BLaER1 treated with 17β-estradiol and CSF1 and Interleukin-3, amounts not matched to agents 10 nM and 100 nM (cell line): Measurements from ENCODE around the gene ABHD17A.

Experiments used
- H3K27ac ChIP-seq, 11 experiments: shearing (Covaris generic); formaldehyde crosslinking; 2 replicates each; pipeline ENCODE4 v1.8.1; 2022
- H3K27me3 ChIP-seq, 11 experiments: shearing (Covaris generic); formaldehyde crosslinking; 2 replicates each; pipeline ENCODE4 v1.8.1; 2022
- H3K36me3 ChIP-seq, 11 experiments: shearing (Covaris generic); formaldehyde crosslinking; 2 replicates each; pipeline ENCODE4 v1.8.1; 2022
- H3K4me1 ChIP-seq, 10 experiments: shearing (Covaris generic); formaldehyde crosslinking; 2 replicates each; pipeline ENCODE4 v1.8.1; 2022
- H3K4me2 ChIP-seq, 11 experiments: shearing (Covaris generic); formaldehyde crosslinking; 2 replicates each; pipeline ENCODE4 v1.8.1; 2022
- H3K4me3 ChIP-seq, 10 experiments: shearing (Covaris generic); formaldehyde crosslinking; 2 replicates each; pipeline ENCODE4 v1.8.1; 2022
- H3K9ac ChIP-seq, 11 experiments: shearing (Covaris generic); formaldehyde crosslinking; 2 replicates each; pipeline ENCODE4 v1.8.1; 2022
- H3K9me3 ChIP-seq, 11 experiments: shearing (Covaris generic); formaldehyde crosslinking; replicated peaks in 1 of 11; 2 replicates each; pipeline ENCODE4 v1.8.1; 2022
- H4K20me1 ChIP-seq, 11 experiments: shearing (Covaris generic); formaldehyde crosslinking; 2 replicates each; pipeline ENCODE4 v1.8.1; 2022
- Cebpa-rat ChIP-seq, 11 experiments: shearing (Covaris generic); IDR thresholded peaks; 2 replicates each; pipeline ENCODE4 v1.8.1; 2022

The ABHD17A gene

DNA sequence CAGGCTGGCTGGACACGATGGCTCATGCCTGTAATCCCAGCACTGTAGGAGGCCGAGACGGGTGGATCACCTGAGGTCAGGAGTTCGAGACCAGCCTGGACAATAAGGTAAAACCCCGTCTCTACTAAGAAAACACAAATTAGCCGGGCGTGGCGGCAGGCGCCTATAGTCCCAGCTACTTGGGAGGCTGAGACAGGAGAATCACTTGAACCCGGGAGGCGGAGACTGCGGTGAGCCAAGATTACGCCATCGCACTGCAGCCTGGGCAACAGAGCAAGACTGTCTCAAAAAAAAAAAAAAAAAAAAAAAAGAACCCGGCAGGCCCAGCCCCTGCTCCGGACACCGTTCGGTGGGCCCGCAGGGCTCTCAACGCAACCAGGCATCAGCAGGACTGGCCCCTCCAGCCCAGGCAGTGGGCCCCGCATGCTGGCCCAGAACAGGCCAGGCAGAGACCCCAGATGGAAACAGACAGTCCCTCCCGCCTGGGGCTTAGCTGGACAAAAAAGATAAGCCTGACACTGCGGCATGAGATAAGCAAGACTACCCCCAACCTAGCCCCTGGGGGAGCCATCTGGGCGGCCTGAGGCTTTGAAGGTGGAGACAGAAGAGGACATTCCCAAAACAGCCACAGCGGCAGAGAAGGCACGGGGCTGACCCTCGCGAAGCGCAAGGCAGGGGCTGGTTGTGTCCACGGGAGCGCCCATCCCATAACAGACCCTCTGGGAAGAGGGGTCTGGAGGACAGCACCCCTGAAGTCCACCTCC, 48.7 kb downstream of the ABHD17A start:
- Histone ChIP-seq H3K9me3 (no peaks in the 10 kb centered on the region), H3K4me2 (peak overlapping the region; percentile 2 to 100 (median 33); a peak in 17 of 22 replicates), H3K27me3 (no peaks in the 10 kb centered on the region), H3K27ac (peak overlapping the region in 3 of 11 experiments; percentile 22 to 37 (median 25); a peak in 4 of 22 replicates), H3K4me1 (peaks cover 58 to 94% (median 69%) of the 10 kb centered on the region in 10 experiments), H3K36me3 (peaks cover 29 to 83% (median 71%) of the 10 kb centered on the region in 11 experiments), H4K20me1 (peaks cover 95 to 100% (median 100%) of the 10 kb centered on the region in 11 experiments), H3K4me3 (no peak overlapping the region), H3K9ac (peak overlapping the region in 10 of 11 experiments; percentile 11 to 58 (median 44); a peak in 13 of 22 replicates)
- no peak for TF ChIP-seq Cebpa-rat (IDR thresholded peaks at IDR 0.05)

GRCh38 chr19:1833540-1833939, 51.8 kb downstream of the ABHD17A start:
- Histone ChIP-seq H4K20me1 (peaks cover 100% of the 10 kb centered on the region in 11 experiments), H3K9ac (peak overlapping the region in 4 of 11 experiments; percentile 6 to 43 (median 20); a peak in 4 of 22 replicates), H3K4me3 (no peak overlapping the region), H3K27me3 (no peaks in the 10 kb centered on the region), H3K9me3 (no peaks in the 10 kb centered on the region), H3K27ac (0 out of 22 replicates have a peak overlapping the region, but pooled peaks of 1 of the 11 experiments have one; percentile 11), H3K36me3 (peaks cover 56 to 94% (median 83%) of the 10 kb centered on the region in 11 experiments), H3K4me2 (no peak overlapping the region), H3K4me1 (peaks cover 30 to 76% (median 52%) of the 10 kb centered on the region in 10 experiments)
- no peak for TF ChIP-seq Cebpa-rat (IDR thresholded peaks at IDR 0.05)

DNA sequence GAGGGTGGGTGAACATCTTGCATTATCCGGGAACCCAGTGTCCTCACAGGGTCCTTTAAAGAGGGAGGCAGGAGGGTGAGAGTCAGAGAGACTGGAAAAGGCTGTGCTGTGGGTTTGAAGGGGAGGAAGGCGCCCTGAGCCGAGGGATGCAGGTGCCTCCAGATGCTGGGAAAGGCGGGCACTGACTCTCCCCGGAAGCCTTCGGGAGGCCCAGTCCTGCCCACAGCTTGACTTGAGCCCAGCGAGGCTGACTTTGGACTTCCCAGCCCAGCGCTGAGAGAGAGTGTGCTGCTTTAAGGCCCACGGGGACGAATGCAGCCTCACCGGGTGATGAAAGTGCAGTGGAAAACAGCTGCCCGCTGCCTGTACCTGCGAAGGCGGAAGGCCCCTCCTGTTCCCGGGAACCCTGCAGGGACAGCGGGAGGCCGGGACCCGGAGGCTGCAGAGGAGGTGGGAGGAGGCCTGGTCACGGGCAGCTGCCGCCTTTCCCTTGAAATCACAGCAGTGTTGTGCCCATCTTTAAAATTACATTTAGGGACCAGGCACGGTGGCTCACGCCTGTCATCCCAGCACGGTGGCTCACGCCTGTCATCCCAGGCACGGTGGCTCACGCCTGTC, 53.1 kb downstream of the ABHD17A start:
- peaks cover 100% of the 10 kb centered on the region in 11 experiments for H4K20me1 ChIP-seq

DNA sequence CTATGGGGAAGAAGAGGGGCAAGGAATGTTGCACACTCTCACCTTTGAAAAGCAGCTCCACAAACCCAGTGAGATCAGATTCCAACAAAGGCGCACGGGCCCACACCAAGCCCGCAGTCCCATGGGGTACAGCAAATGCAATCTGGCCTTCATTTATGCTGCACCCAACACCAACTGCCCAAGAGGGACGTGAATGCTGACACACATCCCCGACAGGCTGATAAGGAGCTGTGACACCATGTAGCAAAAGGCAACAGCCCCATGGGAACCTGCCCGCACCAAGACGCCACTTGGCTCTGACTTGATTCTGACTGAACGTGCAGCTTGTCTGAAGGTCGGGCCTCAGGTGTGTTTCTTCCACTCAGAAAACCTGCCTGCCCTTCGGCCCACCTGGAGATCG, 54.3 kb downstream of the ABHD17A start:
- TF ChIP-seq Cebpa-rat (IDR thresholded peaks at IDR 0.05), result no peak
- H3K27me3 ChIP-seq, result no peaks in the 10 kb centered on the region
- peaks cover 98 to 100% (median 99%) of the 10 kb centered on the region in 11 experiments for H4K20me1 ChIP-seq
- no peak overlapping the region for H3K4me3 ChIP-seq
- H3K36me3 ChIP-seq, result peaks cover 72 to 94% (median 87%) of the 10 kb centered on the region in 11 experiments
- H3K4me1 ChIP-seq, result peaks cover 12 to 69% (median 46%) of the 10 kb centered on the region in 10 experiments; a peak in 18 of 20 replicates
- H3K27ac ChIP-seq, result no peak overlapping the region
- no peak overlapping the region for H3K9ac ChIP-seq
- H3K4me2 ChIP-seq, result peak overlapping the region in 3 of 11 experiments; percentile 3 to 12 (median 4); a peak in 2 of 22 replicates
- no peaks in the 10 kb centered on the region for H3K9me3 ChIP-seq

More for the DNA sequence above, 53.1 kb downstream of the ABHD17A start:
- H3K36me3 ChIP-seq, result peaks cover 66 to 95% (median 86%) of the 10 kb centered on the region in 11 experiments
- H3K27me3 ChIP-seq, result no peaks in the 10 kb centered on the region
- no peak overlapping the region; a peak in 1 of 22 replicates for H3K27ac ChIP-seq
- TF ChIP-seq Cebpa-rat (IDR thresholded peaks at IDR 0.05), result no peak
- no peak overlapping the region for H3K4me3 ChIP-seq
- H3K4me2 ChIP-seq, result peak overlapping the region in 3 of 11 experiments; percentile 15 to 33 (median 17); a peak in 3 of 22 replicates
- H3K9me3 ChIP-seq, result no peaks in the 10 kb centered on the region
- H3K9ac ChIP-seq, result peak overlapping the region in 4 of 11 experiments; percentile 8 to 27 (median 21); a peak in 2 of 22 replicates
- peaks cover 16 to 70% (median 48%) of the 10 kb centered on the region in 10 experiments for H3K4me1 ChIP-seq

DNA sequence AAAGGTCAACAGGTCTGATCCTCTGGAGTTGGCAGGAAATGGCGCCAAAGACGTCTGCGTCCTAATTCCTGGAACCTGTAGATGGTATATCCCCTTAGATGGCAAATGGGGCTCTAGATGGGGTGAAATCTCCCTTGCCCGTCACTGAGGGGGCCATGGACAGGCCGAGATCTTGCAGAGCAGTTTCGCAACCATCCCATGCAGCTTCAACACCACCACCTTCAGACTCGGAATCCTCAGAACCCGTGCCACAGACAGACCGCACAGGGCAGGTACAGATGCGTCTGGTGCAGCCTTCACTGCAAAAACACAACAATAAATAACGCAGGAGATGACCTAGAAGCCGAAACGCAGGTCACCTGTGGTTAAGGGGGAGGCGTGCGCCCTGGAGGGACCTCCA, 54.7 kb downstream of the ABHD17A start:
- H3K9me3 ChIP-seq, result no peaks in the 10 kb centered on the region
- no peaks in the 10 kb centered on the region for H3K27me3 ChIP-seq
- H3K4me2 ChIP-seq, result peak overlapping the region in 3 of 11 experiments; percentile 3 to 34 (median 4); a peak in 4 of 22 replicates
- peak overlapping the region in 1 of 11 experiments; percentile 29; a peak in 1 of 22 replicates for H3K9ac ChIP-seq
- no peak overlapping the region for H3K27ac ChIP-seq
- no peak overlapping the region for H3K4me3 ChIP-seq
- TF ChIP-seq Cebpa-rat (IDR thresholded peaks at IDR 0.05), result peak in 3 of 11 experiments; percentile 32 to 45 (median 38); a peak in 3 of 22 replicates
- H3K36me3 ChIP-seq, result peaks cover 75 to 95% (median 87%) of the 10 kb centered on the region in 11 experiments
- H3K4me1 ChIP-seq, result peaks cover 8 to 70% (median 44%) of the 10 kb centered on the region in 10 experiments; a peak in 18 of 20 replicates
- H4K20me1 ChIP-seq, result peaks cover 98 to 100% (median 99%) of the 10 kb centered on the region in 11 experiments

DNA sequence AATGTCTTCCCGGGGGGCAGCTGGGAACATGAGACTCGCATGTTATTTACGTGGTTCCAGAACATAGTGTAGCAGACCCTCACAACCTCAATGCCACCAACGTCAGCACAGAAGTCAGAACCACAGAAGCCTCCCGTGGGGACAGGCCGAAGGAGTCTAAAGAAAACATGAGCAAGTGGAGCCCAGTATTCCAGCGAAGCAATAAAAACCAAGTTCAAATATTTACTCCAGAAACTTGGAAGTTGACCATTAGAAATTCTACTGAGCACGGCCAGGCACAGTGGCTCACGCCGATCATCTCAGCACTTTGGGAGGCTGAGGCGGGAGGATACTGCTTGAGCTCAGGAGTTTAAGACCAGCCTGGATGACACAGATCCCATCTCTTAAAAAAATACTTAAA, 55.3 kb downstream of the ABHD17A start:
- Histone ChIP-seq H3K27ac (no peak overlapping the region), H3K4me2 (peak overlapping the region in 3 of 11 experiments; percentile 3 to 34 (median 24); a peak in 4 of 22 replicates), H3K27me3 (no peaks in the 10 kb centered on the region), H3K4me3 (no peak overlapping the region), H3K4me1 (peaks cover 4 to 65% (median 42%) of the 10 kb centered on the region in 10 experiments; a peak in 18 of 20 replicates), H3K9ac (peak overlapping the region in 2 of 11 experiments; percentile 10 to 29; a peak in 2 of 22 replicates), H4K20me1 (peaks cover 93 to 100% (median 98%) of the 10 kb centered on the region in 11 experiments), H3K36me3 (peaks cover 77 to 95% (median 87%) of the 10 kb centered on the region in 11 experiments), H3K9me3 (no peaks in the 10 kb centered on the region)
- TF ChIP-seq Cebpa-rat (IDR thresholded peaks at IDR 0.05), result no peak

DNA sequence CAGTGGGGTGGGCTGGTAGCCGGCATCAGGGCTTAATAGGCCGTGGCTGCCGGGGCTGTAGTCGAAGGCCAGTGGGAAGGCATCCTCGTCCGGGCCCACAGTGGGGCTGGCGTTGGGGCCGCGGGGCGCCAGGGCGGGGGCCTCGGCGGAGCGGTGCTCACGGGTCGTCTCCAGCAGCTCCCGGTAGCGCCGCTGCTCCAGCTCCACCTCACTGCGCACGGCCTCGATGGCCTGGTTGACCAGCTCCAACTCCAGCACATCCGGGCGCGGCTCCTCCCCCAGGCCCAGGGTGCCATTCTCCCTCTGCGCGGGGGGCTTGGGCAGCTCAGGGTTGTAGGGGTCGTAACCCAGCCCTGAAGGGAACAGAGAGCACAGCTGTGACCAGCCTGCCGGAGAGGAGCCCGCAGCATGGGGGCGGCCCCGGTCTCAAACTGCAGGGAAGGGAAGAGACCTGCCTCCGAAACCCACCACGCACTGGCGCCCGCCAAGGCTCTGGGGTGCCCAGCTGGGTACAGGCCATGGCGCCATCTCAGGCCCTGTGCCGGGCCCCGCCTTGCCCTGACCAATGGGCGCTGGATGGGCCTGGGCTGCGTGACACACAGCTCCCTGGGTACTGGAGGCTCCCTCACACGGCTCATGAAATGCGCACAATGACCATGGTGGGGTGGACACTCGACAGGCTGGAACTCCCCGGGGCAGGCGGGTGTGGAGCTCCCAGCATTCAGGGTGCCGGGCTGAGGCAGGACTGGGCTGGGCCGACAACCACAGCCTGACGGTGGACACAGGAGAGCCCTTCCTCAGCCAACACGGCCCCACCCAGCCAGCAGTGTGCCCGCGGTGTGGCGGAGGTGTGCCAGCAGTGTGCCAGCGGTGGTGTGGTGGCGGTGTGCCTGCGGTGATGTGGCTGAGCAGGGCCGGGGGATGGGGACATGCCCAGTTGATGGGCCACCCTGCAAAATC, 56.7 kb downstream of the ABHD17A start:
- no peaks in the 10 kb centered on the region for H3K9me3 ChIP-seq
- H3K4me3 ChIP-seq, result no peak overlapping the region
- H3K9ac ChIP-seq, result no peak overlapping the region
- TF ChIP-seq Cebpa-rat (IDR thresholded peaks at IDR 0.05), result no peak
- H3K27me3 ChIP-seq, result no peaks in the 10 kb centered on the region
- peaks cover 89 to 100% (median 95%) of the 10 kb centered on the region in 11 experiments for H4K20me1 ChIP-seq
- peaks cover 4 to 51% (median 36%) of the 10 kb centered on the region in 10 experiments; a peak in 17 of 20 replicates for H3K4me1 ChIP-seq
- no peak overlapping the region for H3K4me2 ChIP-seq
- peaks cover 78 to 95% (median 87%) of the 10 kb centered on the region in 11 experiments for H3K36me3 ChIP-seq
- H3K27ac ChIP-seq, result no peak overlapping the region
